ENCODE results near the gene ASCC1.
"Not testable (repeated sequence)": the region's sequence is repeated elsewhere in the genome, so short reads cannot be mapped to it uniquely, and the experiment has no call there.

The ASCC1 gene

DNA sequence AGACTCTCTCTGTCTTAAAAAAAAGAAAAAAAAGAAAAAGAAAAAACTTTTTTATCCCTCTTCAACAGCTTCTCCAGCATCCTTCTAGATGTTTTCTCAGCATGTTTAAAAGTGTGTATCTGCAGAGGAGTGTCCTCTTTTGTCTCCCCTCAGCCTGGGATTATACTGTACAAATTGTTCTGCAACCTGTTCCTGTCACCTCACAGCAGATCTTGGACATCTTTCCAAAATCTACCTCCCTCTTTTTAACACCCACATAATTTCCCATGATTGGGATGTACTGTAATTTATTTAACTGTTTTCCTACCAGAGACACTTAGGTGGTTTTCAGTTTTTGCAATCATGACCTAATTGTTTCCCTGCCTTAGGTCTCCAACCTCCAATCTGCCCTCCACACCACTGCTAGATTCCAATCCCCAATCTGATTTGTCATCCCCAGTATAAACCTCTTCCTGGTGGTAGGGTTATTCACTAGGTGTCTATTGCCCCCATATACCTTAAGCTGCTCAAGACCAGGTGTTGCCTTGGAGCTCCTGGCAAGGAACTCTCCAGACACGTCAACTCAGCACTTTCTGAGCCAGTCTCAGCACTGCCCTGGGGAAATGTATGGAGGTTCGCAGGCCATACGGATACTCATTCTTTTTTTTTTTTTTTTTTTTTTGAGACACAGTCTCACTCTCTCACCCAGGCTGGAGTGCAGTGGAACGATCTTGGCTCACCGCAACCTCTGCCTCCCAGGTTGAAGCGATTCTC is 40.1 kb upstream of the ASCC1 start:
- in situ Hi-C loops (cut with HindIII; ENCODE audit: low sequenced_read_pairs) = no loop called here
- TF ChIP-seq, protein P1, sequence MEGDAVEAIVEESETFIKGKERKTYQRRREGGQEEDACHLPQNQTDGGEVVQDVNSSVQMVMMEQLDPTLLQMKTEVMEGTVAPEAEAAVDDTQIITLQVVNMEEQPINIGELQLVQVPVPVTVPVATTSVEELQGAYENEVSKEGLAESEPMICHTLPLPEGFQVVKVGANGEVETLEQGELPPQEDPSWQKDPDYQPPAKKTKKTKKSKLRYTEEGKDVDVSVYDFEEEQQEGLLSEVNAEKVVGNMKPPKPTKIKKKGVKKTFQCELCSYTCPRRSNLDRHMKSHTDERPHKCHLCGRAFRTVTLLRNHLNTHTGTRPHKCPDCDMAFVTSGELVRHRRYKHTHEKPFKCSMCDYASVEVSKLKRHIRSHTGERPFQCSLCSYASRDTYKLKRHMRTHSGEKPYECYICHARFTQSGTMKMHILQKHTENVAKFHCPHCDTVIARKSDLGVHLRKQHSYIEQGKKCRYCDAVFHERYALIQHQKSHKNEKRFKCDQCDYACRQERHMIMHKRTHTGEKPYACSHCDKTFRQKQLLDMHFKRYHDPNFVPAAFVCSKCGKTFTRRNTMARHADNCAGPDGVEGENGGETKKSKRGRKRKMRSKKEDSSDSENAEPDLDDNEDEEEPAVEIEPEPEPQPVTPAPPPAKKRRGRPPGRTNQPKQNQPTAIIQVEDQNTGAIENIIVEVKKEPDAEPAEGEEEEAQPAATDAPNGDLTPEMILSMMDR (IDR thresholded peaks at IDR 0.05; ENCODE audit: low read depth, low read length) = no peak
- no peak overlapping the region for H3K4me3 ChIP-seq (ENCODE audit: low read depth, low read length)
- no peak for DNase-seq (ENCODE audit: low read depth, low spot score)

DNA sequence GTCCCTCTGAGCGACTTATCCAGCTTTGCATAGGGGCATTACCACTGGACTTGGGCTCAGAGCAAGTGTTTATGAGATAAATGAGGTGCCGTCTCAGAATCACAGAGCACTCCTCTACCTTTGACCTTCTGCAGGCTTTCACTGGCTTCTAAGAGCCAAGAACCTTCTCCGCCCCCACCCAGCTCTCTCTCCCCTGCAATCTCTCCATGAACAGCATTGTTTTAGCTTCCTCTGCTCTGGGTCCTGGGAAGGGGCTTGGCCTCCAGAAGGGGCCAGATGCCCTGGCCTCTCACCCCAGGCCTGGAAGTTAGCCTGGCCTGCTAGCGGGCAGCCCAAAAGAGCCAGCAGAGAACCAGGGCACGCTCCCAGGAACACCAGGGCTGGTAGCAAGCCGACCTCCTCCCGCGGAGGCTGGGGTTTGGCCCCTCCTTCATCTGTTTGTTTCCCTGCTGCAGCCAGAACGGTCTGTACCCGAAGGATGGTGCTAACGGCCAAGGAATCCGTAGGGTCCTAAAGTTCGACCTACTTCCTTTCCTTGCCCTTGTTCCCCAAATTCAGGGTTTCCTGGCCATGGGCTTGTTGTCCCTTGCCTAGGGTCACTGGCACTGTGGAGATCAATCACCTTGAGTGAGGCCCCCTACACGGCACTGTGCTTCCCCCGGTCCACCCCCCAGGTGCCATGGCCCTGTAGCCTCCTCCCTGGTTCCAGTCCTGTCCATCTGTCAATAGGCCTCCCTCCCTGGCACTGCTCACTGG is 38.9 kb upstream of the ASCC1 start:
- DNase-seq (ENCODE audit: low read depth, low spot score) = peak; percentile 80
- H3K4me3 ChIP-seq (ENCODE audit: low read depth, low read length) = no peak overlapping the region
- TF ChIP-seq, protein P1 (IDR thresholded peaks at IDR 0.05; ENCODE audit: low read depth, low read length) = no peak
- in situ Hi-C loops (cut with HindIII; ENCODE audit: low sequenced_read_pairs) = no loop called here

DNA sequence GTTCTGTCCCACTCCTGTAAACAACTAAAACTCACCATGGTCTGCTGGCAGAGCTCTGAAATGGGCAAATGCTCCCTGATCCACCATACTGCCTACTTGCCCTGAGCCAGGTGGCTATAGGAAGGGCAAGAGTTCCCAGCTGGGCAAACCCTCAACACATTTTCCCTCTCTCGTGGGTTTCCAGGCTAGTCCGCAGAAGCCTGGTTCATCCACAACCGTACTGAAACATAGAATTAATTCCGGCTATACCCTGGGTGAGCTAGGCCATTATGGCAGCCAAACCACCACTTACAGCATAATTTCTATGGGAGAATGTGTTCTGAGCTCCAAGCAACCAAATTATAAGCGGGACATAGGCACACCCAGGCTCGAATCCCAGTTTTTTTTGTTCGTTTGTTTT is 37.5 kb upstream of the ASCC1 start:
- in situ Hi-C loops (cut with HindIII; ENCODE audit: low sequenced_read_pairs) = no loop called here
- TF ChIP-seq, protein P1 (IDR thresholded peaks at IDR 0.05; ENCODE audit: low read depth, low read length) = no peak

DNA sequence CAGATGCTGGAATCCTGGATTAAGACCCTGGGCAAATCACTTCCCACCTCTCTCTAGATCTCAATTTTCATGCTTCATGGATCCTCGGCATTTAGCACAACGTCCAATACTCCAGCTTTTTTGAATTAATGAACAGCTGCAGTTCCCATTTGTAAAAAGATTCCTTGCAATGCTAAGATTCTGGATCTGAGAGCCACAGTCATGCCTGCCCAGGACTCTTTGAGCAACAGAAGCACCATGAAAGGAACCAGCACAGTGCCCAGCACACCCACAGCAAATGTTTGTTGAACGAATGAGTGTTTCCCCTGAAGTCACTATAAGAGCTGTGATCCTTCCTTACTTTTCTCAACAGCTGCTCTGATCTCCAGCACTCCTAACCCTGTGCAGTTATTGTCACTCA is 36.9 kb upstream of the ASCC1 start:
- H3K4me3 ChIP-seq (ENCODE audit: low read depth, low read length) = no peak overlapping the region
- TF ChIP-seq, protein P1 (IDR thresholded peaks at IDR 0.05; ENCODE audit: low read depth, low read length) = no peak
- in situ Hi-C loops (cut with HindIII; ENCODE audit: low sequenced_read_pairs) = no loop called here
- no peak for DNase-seq (ENCODE audit: low read depth, low spot score)

More for the DNA sequence above, 37.5 kb upstream of the ASCC1 start:
- no peak for DNase-seq (ENCODE audit: low read depth, low spot score)
- no peak overlapping the region for H3K4me3 ChIP-seq (ENCODE audit: low read depth, low read length)

DNA sequence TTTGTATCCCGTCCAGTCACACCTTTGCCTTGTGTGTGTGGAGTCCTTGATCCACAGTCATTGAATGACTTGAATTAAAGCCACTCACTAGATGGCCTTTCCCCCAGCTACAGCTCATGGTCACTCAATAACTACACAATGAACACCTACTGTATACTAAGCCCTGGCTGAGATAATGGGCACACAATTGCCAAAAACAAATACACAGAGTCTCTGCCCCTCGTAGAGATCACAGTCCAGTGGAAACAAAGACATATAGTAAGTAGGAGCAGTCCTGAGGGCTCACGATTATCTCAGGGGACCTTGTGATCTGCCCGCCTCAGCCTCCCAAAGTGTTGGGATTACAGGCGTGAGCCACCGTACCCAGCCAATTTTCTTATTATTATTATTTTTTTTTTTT is 35.6 kb upstream of the ASCC1 start:
- H3K4me3 ChIP-seq (ENCODE audit: low read depth, low read length) = no peak overlapping the region
- DNase-seq (ENCODE audit: low read depth, low spot score) = no peak
- TF ChIP-seq, protein P1 (IDR thresholded peaks at IDR 0.05; ENCODE audit: low read depth, low read length) = no peak
- in situ Hi-C loops (cut with HindIII; ENCODE audit: low sequenced_read_pairs) = no loop called here

DNA sequence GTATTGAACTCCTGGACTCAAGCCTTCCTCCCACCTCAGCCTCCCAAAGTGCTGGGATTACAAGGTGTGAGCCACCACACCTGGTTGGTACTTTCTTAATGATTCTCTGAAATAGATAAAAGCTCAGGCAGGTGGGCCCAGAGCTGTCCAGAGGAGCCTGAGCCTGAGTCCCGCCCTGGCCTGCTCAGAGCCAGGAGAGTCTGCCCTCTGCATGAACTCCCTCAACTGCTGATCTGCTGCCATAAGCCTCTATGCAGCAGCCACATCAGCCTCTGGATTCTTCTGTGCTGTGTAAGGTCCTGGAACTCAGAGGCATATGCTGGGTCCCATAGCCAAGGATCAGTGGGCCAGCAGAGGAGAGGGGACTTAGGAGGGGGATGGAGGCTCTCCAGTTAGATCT is 34.6 kb upstream of the ASCC1 start:
- peak; percentile 87 for DNase-seq (ENCODE audit: low read depth, low spot score)
- in situ Hi-C loops (cut with HindIII; ENCODE audit: low sequenced_read_pairs) = no loop called here
- TF ChIP-seq, protein P1 (IDR thresholded peaks at IDR 0.05; ENCODE audit: low read depth, low read length) = no peak
- no peak overlapping the region for H3K4me3 ChIP-seq (ENCODE audit: low read depth, low read length)

DNA sequence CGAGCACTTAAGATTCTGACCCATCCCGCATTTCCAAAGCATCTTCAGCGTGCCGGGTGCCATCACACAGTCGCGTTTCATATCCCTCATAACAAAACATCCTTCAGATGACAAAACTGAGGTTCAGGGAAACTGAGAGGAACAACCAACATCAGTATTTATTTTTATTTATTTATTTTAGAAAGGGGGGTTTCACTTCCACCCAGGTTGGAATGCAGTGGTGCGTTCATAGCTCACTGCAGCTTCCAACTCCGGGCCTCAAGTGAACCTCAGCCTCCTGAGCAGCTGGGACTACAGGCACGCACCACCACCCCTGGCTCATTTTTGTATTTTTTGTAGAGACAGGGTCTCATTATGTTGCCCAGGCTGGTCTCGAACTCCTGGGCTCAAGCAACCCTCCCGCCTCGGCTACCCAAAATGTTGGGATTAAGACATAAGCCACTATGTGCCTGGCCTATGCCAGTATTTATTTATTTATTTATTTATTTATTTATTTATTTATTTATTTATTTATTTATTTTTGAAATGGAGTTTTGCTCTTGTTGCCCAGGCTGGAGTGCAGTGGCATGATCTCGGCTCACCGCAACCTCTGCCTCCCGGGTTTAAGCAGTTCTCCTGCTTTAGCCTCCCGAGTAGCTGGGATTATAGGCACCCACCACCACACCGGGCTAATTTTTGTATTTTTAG is 33.2 kb upstream of the ASCC1 start:
- H3K4me3 ChIP-seq (ENCODE audit: low read depth, low read length); DNase-seq (ENCODE audit: low read depth, low spot score); in situ Hi-C loops (cut with HindIII; ENCODE audit: low sequenced_read_pairs): not testable (repeated sequence)

Measured in astrocyte of the spinal cord (primary cell).